K562 (cell line): Measurements from ENCODE around the gene ENTR1. TPM values are rescaled to one million over a fixed set of nuclear protein-coding genes. Genes with fewer than 3 reads are reported as not detected.

ENCODE experiments used
- ATAC-seq: fragments of 200-7000 bp; cut with Tn5 transposase; 3 replicates; pipeline ENCODE4 v1.9.1; 2020; ENCODE audit warnings: moderate library complexity
- BruUV-seq: library from RNA; stranded (reverse); fragments of 400-500 nt; replicated peaks from 2 replicates; lab custom pipeline; 2021; lab: Mats Ljungman, UMichigan
- CTCF ChIA-PET: fragments of 300-600 bp; formaldehyde crosslinking; extraction: SDS; loops from one replicate; lab custom pipeline; 2021; ENCODE audit warnings: low intra/inter-chr PET ratio; lab: Yijun Ruan, JAX
- POLR2A ChIA-PET: fragments of 300-600, 350-650 bp; sonication (Branson Sonifier 250); formaldehyde crosslinking; extraction: SDS; loops from one replicate; lab custom pipeline; 2021; ENCODE audit warnings: antibody characterized with exemption, inconsistent platforms; lab: Yijun Ruan, JAX
- DNase-seq, 4 experiments: peaks; one replicate each; pipeline versions ENCODE4 v3.0.0 to v3.0.0-alpha.2; 2011 to 2018; ENCODE audit warnings: low spot score in 3 of 4, mixed read lengths in 3 of 4; ENCODE audit errors: extremely low read depth in 1 of 4
- FAIRE-seq: peaks from 2 replicates; lab custom pipeline; 2011; peaks lifted over from hg19 to GRCh38; lab: Jason Lieb, UNC
- H2AFZ ChIP-seq: 2 replicates; pipeline ENCODE4 v1.6.0; 2011; ENCODE audit warnings: low read depth, low read length, control low read depth, inconsistent platforms
- H3K27ac ChIP-seq: fragments of 200-600 bp; 3 replicates; pipeline ENCODE4 v1.8.0; 2011; ENCODE audit warnings: low read depth, mild to moderate bottlenecking, control low read depth, inconsistent platforms, low read length, moderate library complexity, mixed read lengths; ENCODE audit errors: extremely low read depth
- H3K27me3 ChIP-seq, 2 experiments: fragments of 300-600 bp in 1 of 2; 2 replicates in 1 of 2; 3 replicates in 1 of 2; pipeline versions ENCODE4 v1.6.0 to v1.8.0; 2011; ENCODE audit warnings: inconsistent platforms in 2 of 2, low read length in 2 of 2, mild to moderate bottlenecking in 1 of 2, mixed read lengths in 1 of 2, moderate library complexity in 1 of 2; ENCODE audit not compliant: control insufficient read depth in 2 of 2, insufficient read depth in 2 of 2
- H3K36me3 ChIP-seq: fragments of 300-600 bp; 3 replicates; pipeline ENCODE4 v1.8.0; 2011; ENCODE audit warnings: mild to moderate bottlenecking, low read length, inconsistent platforms; ENCODE audit not compliant: control insufficient read depth, insufficient read depth
- H3K4me1 ChIP-seq, 2 experiments: fragments of 200-600 bp in 1 of 2; replicated peaks in 1 of 2; 2 replicates in 1 of 2; 3 replicates in 1 of 2; pipeline versions ENCODE4 v1.5.1 to v1.8.0; 2011; ENCODE audit warnings: inconsistent platforms in 2 of 2, low read length in 2 of 2, mild to moderate bottlenecking in 1 of 2, mixed read lengths in 1 of 2, moderate library complexity in 1 of 2; ENCODE audit not compliant: control insufficient read depth in 2 of 2, insufficient read depth in 2 of 2
- H3K4me2 ChIP-seq: 2 replicates; pipeline ENCODE4 v1.6.1; 2011; ENCODE audit warnings: low read length, control low read depth, inconsistent platforms, mixed read lengths; ENCODE audit not compliant: insufficient read depth
- H3K4me3 ChIP-seq: fragments of 200-600 bp; sonication (generic), shearing (Covaris generic); 2 replicates; pipeline ENCODE4 v1.5.1; 2016; ENCODE audit warnings: control low read depth, inconsistent platforms
- H3K79me2 ChIP-seq: fragments of 200-600 bp; 3 replicates; pipeline ENCODE4 v1.8.0; 2011; ENCODE audit warnings: low read length, inconsistent platforms; ENCODE audit not compliant: control insufficient read depth, insufficient read depth
- H3K9ac ChIP-seq, 2 experiments: 2 replicates each; pipeline versions ENCODE4 v1.6.0 to v1.6.1; 2011; ENCODE audit warnings: low read depth in 2 of 2, low read length in 2 of 2, control low read depth in 1 of 2, inconsistent platforms in 1 of 2, mild to moderate bottlenecking in 1 of 2, mixed read lengths in 1 of 2; ENCODE audit not compliant: insufficient read depth in 1 of 2
- H3K9me1 ChIP-seq: one replicate; pipeline ENCODE4 v1.6.0; 2011; ENCODE audit warnings: inconsistent platforms, mild to moderate bottlenecking, low read length, moderate library complexity; ENCODE audit not compliant: control insufficient read depth, insufficient read depth
- H3K9me3 ChIP-seq: replicated peaks from 2 replicates; pipeline ENCODE4 v1.5.1; 2011; ENCODE audit warnings: low read depth, low read length, inconsistent platforms; ENCODE audit not compliant: control insufficient read depth, insufficient read depth
- H4K20me1 ChIP-seq: replicated peaks from 2 replicates; pipeline ENCODE4 v1.6.1; 2011; ENCODE audit warnings: low read length, inconsistent platforms, mixed read lengths; ENCODE audit not compliant: control insufficient read depth, insufficient read depth
- POLR2G ChIP-seq: fragments of 200-400 bp; formaldehyde crosslinking; IDR thresholded peaks from 2 replicates; pipeline ENCODE4 v1.6.1; 2017; ENCODE audit warnings: low read depth, mild to moderate bottlenecking, antibody characterized with exemption, low read length, moderate library complexity
- ZNF121 ChIP-seq: sonication (generic); formaldehyde crosslinking; conservative IDR thresholded peaks from 2 replicates; pipeline ENCODE4 v1.8.0; 2022; ENCODE audit warnings: missing genetic modification reagents
- WGBS: fragments of 100-300 bp; shearing (Covaris generic); methylation state at CpG from one replicate; pipeline ENCODE4 v1.1.6; 2016; ENCODE audit warnings: low coverage, mixed read lengths; ENCODE audit not compliant: insufficient coverage; ENCODE audit errors: missing lambda C conversion rate; 5-methylcytosine and 5-hydroxymethylcytosine counted together
- in situ Hi-C: fragments of 300-500 bp; cut with MboI; formaldehyde crosslinking; loops from 4 replicates; pipeline ENCODE4 v1.15.0; 2018; ENCODE audit warnings: inconsistent platforms, mixed read lengths
- intact Hi-C: fragments of 100-400 bp; cut with micrococcal nuclease; formaldehyde crosslinking; loops from 2 replicates; pipeline ENCODE4 v1.14.2; 2022
- polyA plus RNA-seq, 8 experiments: library from polyadenylated mRNA; depleted of rRNA in 4 of 8; stranded (reverse) in 5 of 8; unstranded in 3 of 8; fragments of >200 nt; fragmentation: Nextera tagmentation in 2 of 8; fragmentation: Illumina TruSeq in 1 of 8; extraction: Ambion mirVana in 2 of 8; extraction: Trizol in 1 of 8; gene quantifications; 2 replicates each; pipeline versions ENCODE4 v1.2.1 to v1.2.3, GENCODE V29; 2011 to 2014; ENCODE audit warnings: inconsistent platforms in 1 of 8, missing spikeins in 1 of 8
- total RNA-seq, 7 experiments: library from RNA; depleted of rRNA in 6 of 7; stranded (reverse); fragments of >200 nt in 6 of 7; fragmentation: Illumina TruSeq in 2 of 7; extraction: Trizol in 2 of 7; gene quantifications; 2 replicates each; pipeline versions ENCODE4 v1.2.1 to v1.2.3, GENCODE V29; 2011 to 2021; ENCODE audit warnings: low replicate concordance in 1 of 7
- TF ChIP-seq, protein P1 (sequence below), 2 experiments: fragments of 450-650 bp; conservative IDR thresholded peaks; 2 replicates each; pipeline ENCODE4 v1.6.1; 2017; ENCODE audit warnings: mild to moderate bottlenecking in 2 of 2, moderate library complexity in 2 of 2

ENTR1 gene
- total and polyA plus RNA-seq, 9 of the 15 experiments (the other 6 are each of a cell fraction or from before 2014, with no cell fraction given): 6.7 to 106 (median 72.6) TPM

DNA sequence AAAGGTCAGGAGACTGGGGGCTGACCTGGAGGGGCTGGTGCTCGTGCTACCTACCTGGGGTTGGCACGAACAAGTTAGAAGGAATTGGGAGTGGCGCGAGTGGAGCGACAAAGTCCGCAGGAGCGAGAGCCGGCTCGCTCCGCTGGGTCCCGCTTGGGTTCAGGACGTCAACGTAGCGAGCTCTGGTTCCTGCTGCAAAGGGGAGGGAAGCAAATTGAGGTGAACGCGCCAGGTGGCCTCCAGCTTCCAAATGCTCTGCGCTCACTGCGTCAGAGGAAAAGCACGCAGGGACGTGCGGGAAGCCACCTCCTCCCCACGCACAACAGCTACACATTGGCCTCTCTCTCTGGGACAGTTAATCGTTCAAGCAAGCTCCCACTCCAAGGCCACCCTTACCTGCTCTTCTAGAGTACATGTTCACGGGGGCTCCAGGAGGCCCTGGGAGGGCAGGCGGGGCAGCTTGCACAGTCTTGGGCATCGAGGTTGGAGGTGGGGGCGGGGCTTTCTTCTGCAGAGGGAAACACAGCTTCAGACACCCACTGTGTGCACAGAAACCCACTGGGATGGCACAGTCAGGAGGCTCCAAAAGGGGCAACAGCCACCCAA lies 36.9 kb upstream of the ENTR1 start:
- BruUV-seq: no TSS peak
- no peak for FAIRE-seq
- in situ Hi-C loops: no loop called here

More for the DNA sequence above, 36.9 kb upstream of the ENTR1 start:
- DNase-seq (no peak), ATAC-seq (no peak)
- Histone ChIP-seq H3K36me3 (peaks cover 92% of the 10 kb centered on the region), H2AFZ (no peak overlapping the region), H3K4me2 (no peak overlapping the region), H3K79me2 (no peaks in the 10 kb centered on the region), H3K9me1 (no peaks in the 10 kb centered on the region), H4K20me1 (peaks cover 6% of the 10 kb centered on the region; the same call in 1 of the 2 replicates), H3K4me3 (no peak overlapping the region), H3K27me3 (no peaks in the 10 kb centered on the region), H3K27ac (no peak overlapping the region), H3K9me3 (no peaks in the 10 kb centered on the region), H3K4me1 (peaks cover 0 to 2% of the 10 kb centered on the region in 2 experiments; a peak in 1 of 5 replicates), H3K9ac (peak overlapping the region in 1 of 2 experiments; percentile 20; a peak in 1 of 4 replicates)
- 94% methylated on average over 27 of the region's 27 CpGs for WGBS
- intact Hi-C loops: no loop called here
- ChIA-PET POLR2A (interaction anchor here (0.6 to 1.0 kb wide), 3 partner anchors 9 to 80 kb away, joined by 3 read pairs; no protein-coding TSS in a partner anchor), CTCF (no interaction called here)
- TF ChIP-seq, protein P1, sequence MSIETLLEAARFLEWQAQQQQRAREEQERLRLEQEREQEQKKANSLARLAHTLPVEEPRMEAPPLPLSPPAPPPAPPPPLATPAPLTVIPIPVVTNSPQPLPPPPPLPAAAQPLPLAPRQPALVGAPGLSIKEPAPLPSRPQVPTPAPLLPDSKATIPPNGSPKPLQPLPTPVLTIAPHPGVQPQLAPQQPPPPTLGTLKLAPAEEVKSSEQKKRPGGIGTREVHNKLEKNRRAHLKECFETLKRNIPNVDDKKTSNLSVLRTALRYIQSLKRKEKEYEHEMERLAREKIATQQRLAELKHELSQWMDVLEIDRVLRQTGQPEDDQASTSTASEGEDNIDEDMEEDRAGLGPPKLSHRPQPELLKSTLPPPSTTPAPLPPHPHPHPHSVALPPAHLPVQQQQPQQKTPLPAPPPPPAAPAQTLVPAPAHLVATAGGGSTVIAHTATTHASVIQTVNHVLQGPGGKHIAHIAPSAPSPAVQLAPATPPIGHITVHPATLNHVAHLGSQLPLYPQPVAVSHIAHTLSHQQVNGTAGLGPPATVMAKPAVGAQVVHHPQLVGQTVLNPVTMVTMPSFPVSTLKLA (conservative IDR thresholded peaks at IDR 0.05): no peak
- TF ChIP-seq POLR2G: peak; percentile 42; the same call in 1 of the 2 replicates
- TF ChIP-seq ZNF121 (CRISPR knock-in tag): no peak
